K562 treated with DMSO at 1 percent for 12 hours (cell line): ENCODE data around the gene PARD6A. TPM values are rescaled to one million over a fixed set of nuclear protein-coding genes. Genes with fewer than 3 reads are reported as not detected.

Experiments used
- total RNA-seq: library from RNA; unstranded; fragments of 300-600 nt; gene quantifications from 2 replicates; pipeline ENCODE4 v1.2.3, GENCODE V29; 2022; ENCODE audit not compliant: insufficient read depth

PARD6A gene
- 2.0 and 2.6 TPM in 2 replicates for total RNA-seq

GRCh38 chr16:67660564-67661028 is at the start of gene PARD6A:
TSS of gene PARD6A (plus strand) at chr16:67660960. CDS start at chr16:67661039, 79 bp downstream.

GRCh38 chr16:67659675-67660563 is 841 bp upstream of the PARD6A start, which contains the start of gene ACD:
TSS of gene ACD (minus strand) at chr16:67660260. CDS start at chr16:67660220, 40 bp downstream.

GRCh38 chr16:67666559-67667452 is 6.0 kb downstream of the PARD6A start, which contains the start of the genes C16orf86 and ENKD1:
TSS of gene C16orf86 (plus strand) at chr16:67666814. CDS start at chr16:67666971, 157 bp downstream.
TSS of gene ENKD1 (minus strand) at chr16:67666750. CDS start at chr16:67666442, 308 bp downstream.

Other genes starting within 250 kb of the PARD6A start
- gene ZDHHC1, start 244.5 kb upstream of the PARD6A start, total RNA-seq, result not detected in 2 replicates
- 0.35 TPM in 1 of 2 replicates, not detected in the other for gene HSD11B2, start 229.8 kb upstream of the PARD6A start, total RNA-seq
- 189 and 193 TPM in 2 replicates for gene ATP6V0D1, start 179.8 kb upstream of the PARD6A start, total RNA-seq
- not detected in 2 replicates for gene AGRP, start 177.4 kb upstream of the PARD6A start, total RNA-seq
- gene RIPOR1, start 132.1 kb upstream of the PARD6A start, total RNA-seq, result 4.9 and 17.8 TPM in 2 replicates
- gene CTCF, start 98.4 kb upstream of the PARD6A start, total RNA-seq, result 17.9 and 46.1 TPM in 2 replicates
- gene CARMIL2, start 15.8 kb upstream of the PARD6A start, total RNA-seq, result 0.36 and 2.1 TPM in 2 replicates
- gene ACD, start 700 bp upstream of the PARD6A start, total RNA-seq, result 43.3 and 43.7 TPM in 2 replicates
- gene ENKD1, start 5.8 kb downstream of the PARD6A start, total RNA-seq, result 11.1 and 13.9 TPM in 2 replicates
- 0.63 and 1.4 TPM in 2 replicates for gene C16orf86, start 5.9 kb downstream of the PARD6A start, total RNA-seq
- 12.6 and 16.6 TPM in 2 replicates for gene GFOD2, start 58.4 kb downstream of the PARD6A start, total RNA-seq
- 5.9 and 18.0 TPM in 2 replicates for gene RANBP10, start 145.6 kb downstream of the PARD6A start, total RNA-seq
- not detected in 2 replicates for gene TSNAXIP1, start 145.9 kb downstream of the PARD6A start, total RNA-seq
- gene THAP11, start 181.4 kb downstream of the PARD6A start, total RNA-seq, result 42.8 and 44.4 TPM in 2 replicates
- gene NUTF2, start 186.0 kb downstream of the PARD6A start, total RNA-seq, result 73.0 and 85.5 TPM in 2 replicates
- 49.8 and 70.8 TPM in 2 replicates for gene CENPT, start 186.7 kb downstream of the PARD6A start, total RNA-seq
- 44.1 and 77.8 TPM in 2 replicates for gene EDC4, start 212.1 kb downstream of the PARD6A start, total RNA-seq
- 3.5 and 4.0 TPM in 2 replicates for gene NRN1L, start 223.9 kb downstream of the PARD6A start, total RNA-seq
- gene PSKH1, start 232.3 kb downstream of the PARD6A start, total RNA-seq, result 26.9 and 37.2 TPM in 2 replicates